GM12874 (cell line): ENCODE data around the gene NAA50.

Experiments used
- CTCF ChIP-seq: IDR thresholded peaks from 2 replicates; pipeline ENCODE4 v1.5.1; 2011; ENCODE audit warnings: low read depth, mild to moderate bottlenecking, control low read depth, low read length, moderate library complexity; ENCODE audit not compliant: insufficient read depth

Gene NAA50

GRCh38 chr3:113745756-113746547 is at the start of gene NAA50:
Gene NAA50 (minus strand): TSS chr3:113746249. CDS start chr3:113745949, 300 bp downstream.
- peak; percentile 48 for TF ChIP-seq CTCF

- TF ChIP-seq CTCF = no peak
These were observed 49.6 kb upstream of the NAA50 start for GRCh38 chr3:113795693-113796092.

- no peak for TF ChIP-seq CTCF
These were observed 48.5 kb upstream of the NAA50 start for GRCh38 chr3:113794526-113794925.

- TF ChIP-seq CTCF = no peak
These were observed 45.3 kb upstream of the NAA50 start for GRCh38 chr3:113791381-113791780.

- no peak for TF ChIP-seq CTCF
These were observed 37.9 kb upstream of the NAA50 start for GRCh38 chr3:113783980-113784379.

GRCh38 chr3:113783463-113783862 is 37.4 kb upstream of the NAA50 start:
- TF ChIP-seq CTCF = no peak

GRCh38 chr3:113776564-113776963 is 30.5 kb upstream of the NAA50 start:
- no peak for TF ChIP-seq CTCF

GRCh38 chr3:113775516-113775915 is 29.5 kb upstream of the NAA50 start:
- no peak for TF ChIP-seq CTCF
